ENCODE results near the gene ALDH9A1. TPM values are rescaled to one million over a fixed set of nuclear protein-coding genes. Genes with fewer than 3 reads are reported as not detected.

The ALDH9A1 gene
- total and polyA plus RNA-seq, 2 of the 4 experiments (the other 2 are of a cell fraction), result 43.5 to 43.7 TPM

GRCh38 chr1:165648919-165649572 is 49.3 kb downstream of the ALDH9A1 start:
- ATAC-seq (ENCODE audit: low read depth), result no peak
- Histone ChIP-seq H2BK20ac (ENCODE audit: low read depth, low read length) (no peak overlapping the region), H3K36me3 (ENCODE audit: control insufficient read depth, insufficient read depth, low read length) (peaks cover 26% of the 10 kb centered on the region), H2BK5ac (ENCODE audit: low read depth, low read length, poor library complexity, severe bottlenecking) (no peak overlapping the region), H3K23ac (ENCODE audit: low read depth, low read length) (no peak overlapping the region), H3K27ac (ENCODE audit: insufficient read depth, low read length) (no peak overlapping the region), H3K4me1 (ENCODE audit: control insufficient read depth, insufficient read depth, low read length) (no peaks in the 10 kb centered on the region; the same call in 1 of the 2 replicates), H4K8ac (ENCODE audit: low read depth in 2 of 2, low read length in 2 of 2) (no peak overlapping the region), H2BK120ac (ENCODE audit: low read depth, low read length) (no peak overlapping the region), H2BK15ac (ENCODE audit: low read depth, low read length) (no peak overlapping the region), H2AK5ac (ENCODE audit: low read depth, low read length) (no peak overlapping the region), H3K9me3 (ENCODE audit: control insufficient read depth, insufficient read depth, low read length) (no peaks in the 10 kb centered on the region), H3K4ac (ENCODE audit: low read depth, low read length) (no peak overlapping the region), H4K20me1 (ENCODE audit: insufficient read depth, low read length) (peaks cover 39% of the 10 kb centered on the region), H2AK9ac (replicated peaks; ENCODE audit: low read depth, low read length, poor library complexity) (no peak overlapping the region), H2AFZ (replicated peaks; ENCODE audit: low read length, poor library complexity) (no peak overlapping the region), H3K9ac (ENCODE audit: low read depth, low read length) (no peak overlapping the region), H4K91ac (ENCODE audit: insufficient read depth, low read depth, low read length) (no peak overlapping the region), H3K18ac (ENCODE audit: low read depth, low read length) (no peak overlapping the region), H3K4me2 (ENCODE audit: low read depth, low read length) (no peak overlapping the region), H3K9me1 (ENCODE audit: insufficient read depth, low read length) (peaks cover 11% of the 10 kb centered on the region), H4K5ac (ENCODE audit: low read depth, low read length) (no peak overlapping the region), H3K56ac (ENCODE audit: extremely low read depth, insufficient read depth, low read length) (no peak overlapping the region), H3K14ac (replicated peaks; ENCODE audit: low read depth, low read length) (no peak overlapping the region), H3K4me3 (ENCODE audit: insufficient read depth, low read depth, low read length) (no peak overlapping the region), H3K27me3 (ENCODE audit: control insufficient read depth, insufficient read depth, low read length) (no peaks in the 10 kb centered on the region), H3K79me1 (ENCODE audit: low read depth in 1 of 2, low read length in 2 of 2) (peaks cover 46 to 60% of the 10 kb centered on the region in 2 experiments)
- TF ChIP-seq CHD1 (IDR thresholded peaks at IDR 0.05; ENCODE audit: low read depth, low read length) (no peak), CEBPB (IDR thresholded peaks at IDR 0.05; ENCODE audit: low read depth, low read length) (no peak), RAD21 (IDR thresholded peaks at IDR 0.05; ENCODE audit: low read length) (no peak), POLR2A (IDR thresholded peaks at IDR 0.05; ENCODE audit: low read depth, low read length) (no peak), NFE2L2 (IDR thresholded peaks at IDR 0.05; ENCODE audit: low read depth, low read length) (no peak)
- intact Hi-C loops (cut with micrococcal nuclease), result no loop called here
- POLR2A ChIA-PET (ENCODE audit: unreplicated experiment), result no interaction called here
- WGBS, 2 experiments (ENCODE audit: extremely low coverage in 2 of 2, insufficient read length in 1 of 2), result 73% methylated on average over 3 of the region's 7 CpGs; no CpG with 5 or more reads in 1 of the 2 experiments
- no TSS peak for BruUV-seq (replicated peaks)
- DNase-seq, result no peak
- in situ Hi-C loops (cut with MboI; ENCODE audit: low sequenced_read_pairs), result no loop called here
- dilution Hi-C loops (cut with HindIII; ENCODE audit: low sequenced_read_pairs, unreplicated experiment), result no loop called here
- CTCF ChIA-PET, result no interaction called here
